KBM-7 (cell line): Measurements from ENCODE around the gene CACNA1S.
A peak's percentile ranks its signal among the peaks of the same experiment; 100 is the strongest.

ENCODE experiments used
- DNase-seq: peaks from one replicate; pipeline ENCODE4 v3.0.0-alpha.2; 2015
- in situ Hi-C: fragments of 300-500 bp; cut with MboI; formaldehyde crosslinking; loops from 2 replicates; pipeline ENCODE4 v1.14.3; 2020; ENCODE audit warnings: low sequenced_read_pairs, low pct_unique_long_range_greater_than_20kb, mixed read lengths

The CACNA1S gene

DNA sequence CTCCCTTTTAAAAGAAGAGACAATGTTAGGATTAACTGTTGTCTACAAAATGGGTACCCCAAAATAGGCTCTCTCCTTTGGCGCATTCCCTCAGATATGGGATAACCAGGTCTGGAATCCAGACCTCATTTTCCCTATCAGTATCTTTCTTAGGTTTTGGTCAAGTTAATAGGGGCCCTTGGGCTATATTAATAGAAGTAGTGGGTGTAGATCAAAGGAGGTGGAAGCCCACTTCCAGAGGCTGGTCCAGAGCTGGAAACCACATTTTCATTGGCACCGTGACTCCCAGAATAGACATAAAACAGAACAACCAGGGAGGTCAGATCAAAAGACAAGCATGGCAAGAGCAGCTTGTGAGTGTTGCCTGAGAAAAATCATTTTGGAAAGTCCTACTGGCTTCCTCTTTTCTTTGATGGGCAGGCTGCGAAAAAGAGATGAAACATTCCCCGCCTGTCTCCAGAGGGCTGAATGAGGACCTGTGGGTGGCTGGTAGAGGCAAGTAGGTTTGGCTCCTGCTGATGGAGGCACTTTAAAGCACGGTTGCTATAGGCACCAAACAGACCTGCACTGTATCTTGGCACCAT lies 62.9 kb downstream of the CACNA1S start:
- in situ Hi-C loops: no loop called here

GRCh38 chr1:201048521-201048920 lies 63.7 kb downstream of the CACNA1S start:
- in situ Hi-C loops: no loop called here
- no peak for DNase-seq

More for the DNA sequence above, 62.9 kb downstream of the CACNA1S start:
- peak; percentile 15 for DNase-seq

DNA sequence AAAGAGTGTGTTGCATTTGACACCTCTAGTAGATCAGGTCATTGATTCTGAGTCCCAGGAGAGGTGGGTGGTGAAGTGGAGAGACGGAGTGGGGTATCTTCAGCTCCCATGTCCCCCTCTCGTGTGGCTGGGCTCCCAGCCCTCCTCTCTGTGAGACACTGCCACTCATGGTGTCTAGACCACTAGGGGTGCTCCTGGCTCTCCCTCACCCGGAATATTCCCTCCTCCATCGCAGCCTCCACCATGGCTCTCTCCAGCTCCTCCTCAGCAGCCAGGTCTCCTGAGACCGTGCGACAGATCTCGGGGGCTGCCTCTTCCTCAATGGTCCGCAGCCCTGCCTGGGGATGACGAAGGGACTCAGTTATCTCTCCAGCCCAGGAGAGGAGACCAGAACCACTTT lies 68.1 kb downstream of the CACNA1S start:
- DNase-seq: no peak
- in situ Hi-C loops: no loop called here

DNA sequence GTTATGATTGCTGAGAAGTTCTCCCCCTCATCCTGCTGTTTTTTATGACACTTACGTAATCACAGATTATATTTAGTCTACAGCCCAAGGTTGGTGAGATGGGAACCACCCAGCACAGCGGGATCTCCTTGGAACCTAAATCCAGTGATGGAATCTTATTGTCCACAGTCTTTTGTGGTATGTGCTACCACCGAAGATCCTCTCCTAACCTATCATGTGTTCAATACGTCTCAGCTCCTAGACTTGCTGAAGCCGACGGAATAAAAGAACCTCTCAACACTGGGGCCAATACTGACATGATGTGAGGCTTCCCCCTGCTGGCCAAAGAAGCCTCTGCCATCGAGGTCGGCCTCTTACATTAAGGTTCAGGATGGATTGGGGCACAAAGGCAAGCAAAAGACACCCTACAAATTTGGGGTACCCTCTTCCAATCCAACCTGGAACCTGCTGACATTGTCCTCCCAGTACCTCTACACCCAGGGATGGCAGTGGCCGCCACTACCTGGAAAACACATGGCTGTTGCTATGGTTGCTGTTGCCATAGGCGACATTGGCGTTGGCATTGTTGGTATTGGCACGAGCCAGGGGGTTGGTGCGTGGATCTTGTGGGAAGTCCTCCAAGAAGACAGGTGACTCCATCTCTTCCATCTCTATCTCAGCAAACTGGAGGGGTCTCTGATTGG lies 69.3 kb downstream of the CACNA1S start:
- DNase-seq: peak; percentile 84
- in situ Hi-C loops: no loop called here

- in situ Hi-C loops: no loop called here
- DNase-seq: no peak
These were observed 71.2 kb downstream of the CACNA1S start for GRCh38 chr1:201041011-201041410.

DNA sequence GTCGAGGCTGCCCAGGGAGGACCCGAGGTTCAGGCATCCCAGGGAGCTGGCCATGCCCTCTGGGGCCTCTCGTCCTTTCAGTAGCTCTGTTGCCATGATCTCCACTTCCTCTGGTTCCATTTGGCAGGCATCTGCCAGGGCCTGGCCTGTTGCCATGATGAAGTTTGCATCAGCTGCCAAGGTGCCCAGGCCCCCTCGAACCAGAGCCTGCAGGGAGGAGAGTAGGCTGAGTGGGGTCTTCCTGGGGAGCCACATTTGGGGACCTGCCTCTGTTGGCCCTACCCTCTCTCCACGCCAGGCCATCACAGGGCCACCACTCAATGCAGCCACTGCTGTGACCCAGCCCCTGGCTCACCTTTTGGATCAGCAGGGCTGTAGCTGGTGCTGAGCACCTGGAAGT lies 72.3 kb downstream of the CACNA1S start:
- DNase-seq: no peak
- in situ Hi-C loops: no loop called here

GRCh38 chr1:201039418-201039817 lies 72.8 kb downstream of the CACNA1S start:
- in situ Hi-C loops: no loop called here
- no peak for DNase-seq

- DNase-seq: no peak
- in situ Hi-C loops: no loop called here
These were observed 73.9 kb downstream of the CACNA1S start for GRCh38 chr1:201038186-201038876.

DNA sequence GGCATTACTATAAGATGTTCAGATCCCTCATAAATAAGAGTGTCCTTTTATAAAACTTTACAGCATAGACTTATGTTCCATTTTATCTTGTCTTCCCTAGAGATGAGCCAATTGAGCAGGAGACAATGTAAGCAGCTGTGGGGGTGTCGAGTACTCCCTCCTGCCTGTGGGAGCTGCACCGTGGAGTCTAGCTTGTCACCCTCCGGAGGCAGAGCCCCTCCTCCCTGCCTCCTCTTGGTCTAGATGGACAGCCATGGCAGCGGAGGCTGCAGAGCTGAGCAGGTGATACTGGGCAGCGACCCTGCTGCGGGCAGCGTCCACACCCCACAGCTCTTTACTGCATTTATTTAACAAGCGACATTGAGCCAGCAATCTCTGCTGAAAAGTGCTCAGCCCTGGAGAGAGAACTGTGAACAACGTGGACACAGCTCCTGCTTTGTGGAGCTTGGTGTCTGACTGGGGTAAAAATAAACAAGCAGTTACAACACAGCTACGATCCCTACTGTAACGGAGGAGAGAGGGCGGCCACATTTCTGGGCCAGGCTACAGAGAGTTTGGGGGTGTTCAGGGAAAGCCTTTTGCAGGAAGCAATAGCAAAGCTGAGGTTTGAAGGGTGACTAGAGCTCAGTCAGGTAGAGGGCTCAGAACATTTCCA lies 75.9 kb downstream of the CACNA1S start:
- in situ Hi-C loops: no loop called here
- no peak for DNase-seq

DNA sequence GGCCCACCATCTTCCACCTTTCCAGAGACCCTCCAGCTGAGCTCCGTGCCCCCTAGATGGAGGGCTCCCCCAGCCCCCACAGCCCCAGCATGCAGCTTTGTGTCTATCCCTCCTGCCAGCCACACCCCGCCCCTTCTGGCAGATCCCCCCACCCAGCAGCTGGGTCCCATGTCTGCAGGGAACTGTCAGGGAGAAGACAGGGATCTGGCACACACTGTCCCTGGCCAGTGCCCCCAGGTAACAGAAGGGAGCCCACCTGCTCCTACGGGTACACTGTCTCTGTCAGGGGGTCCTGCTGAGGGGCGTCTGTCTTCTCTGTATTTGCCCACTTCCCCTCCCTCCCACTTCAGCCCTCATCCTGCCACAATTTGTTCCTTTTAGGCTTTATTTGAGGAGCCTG lies 77.6 kb downstream of the CACNA1S start:
- no peak for DNase-seq
- in situ Hi-C loops: no loop called here

DNA sequence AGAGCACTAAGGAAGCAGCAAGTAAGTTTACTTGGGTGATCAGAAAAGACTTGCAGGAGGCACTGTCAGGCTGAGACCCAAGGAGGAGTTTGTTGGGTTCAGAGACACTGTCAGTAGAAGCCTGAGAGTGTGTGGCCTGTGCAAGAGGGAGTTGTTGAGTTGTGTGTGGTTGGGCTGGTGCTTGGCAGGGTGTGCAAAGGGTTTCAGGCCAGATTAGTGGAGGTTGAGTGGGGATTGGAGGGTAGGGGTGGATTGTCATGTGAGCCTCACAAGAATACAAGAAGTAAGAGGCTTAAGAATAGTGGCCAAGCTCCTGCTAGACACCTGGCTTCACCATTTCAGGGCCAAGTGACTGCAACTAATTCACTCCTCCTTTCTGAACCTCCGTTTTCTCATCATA lies 79.8 kb downstream of the CACNA1S start:
- in situ Hi-C loops: no loop called here
- DNase-seq: no peak

GRCh38 chr1:201028461-201028889 lies 83.8 kb downstream of the CACNA1S start:
- in situ Hi-C loops: no loop called here
- DNase-seq: no peak

DNA sequence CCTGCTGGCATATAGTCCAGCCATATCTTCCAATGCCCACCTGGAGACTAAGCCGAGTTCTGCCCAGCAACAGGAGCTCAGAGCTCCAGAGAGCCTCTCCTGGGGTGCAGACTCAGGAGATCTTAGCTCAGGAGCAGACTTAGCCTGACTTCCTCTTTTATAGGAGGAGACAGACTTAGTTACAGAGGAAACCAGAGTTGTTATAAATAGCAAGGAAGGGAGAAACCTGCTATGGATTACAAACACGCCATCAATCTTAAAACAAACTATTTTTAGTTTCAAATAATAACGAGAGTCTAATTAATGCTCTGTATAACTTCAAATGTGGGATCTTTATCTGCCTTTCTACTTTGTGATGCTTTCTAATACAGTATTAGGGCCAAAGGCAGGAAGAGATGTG lies 85.4 kb downstream of the CACNA1S start:
- peak; percentile 77 for DNase-seq
- in situ Hi-C loops: no loop called here

- DNase-seq: peak; percentile 56
- in situ Hi-C loops: no loop called here
These were observed 86.0 kb downstream of the CACNA1S start for GRCh38 chr1:201026234-201026633.

DNA sequence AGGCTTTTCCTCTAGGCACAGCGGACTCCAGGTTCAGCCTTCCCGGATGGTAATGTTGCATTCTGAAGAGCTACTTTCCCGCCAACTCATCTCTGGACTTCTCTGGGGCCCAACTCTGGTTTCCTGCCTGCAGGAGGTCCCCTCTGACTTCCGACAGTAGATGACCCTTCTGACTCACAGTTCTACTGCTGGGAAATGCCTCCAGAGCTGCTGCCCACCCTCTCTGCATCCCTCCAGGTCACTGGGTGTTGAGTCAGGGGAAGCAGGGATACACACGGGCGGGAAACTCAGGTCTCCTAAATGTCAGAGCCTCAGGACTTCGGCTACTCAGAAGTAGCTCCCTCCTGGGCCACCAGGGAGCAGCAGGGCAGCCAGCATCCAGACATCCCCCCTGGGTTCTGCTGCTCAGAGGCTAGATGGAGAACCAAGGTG lies 86.6 kb downstream of the CACNA1S start:
- no peak for DNase-seq
- in situ Hi-C loops: no loop called here

DNA sequence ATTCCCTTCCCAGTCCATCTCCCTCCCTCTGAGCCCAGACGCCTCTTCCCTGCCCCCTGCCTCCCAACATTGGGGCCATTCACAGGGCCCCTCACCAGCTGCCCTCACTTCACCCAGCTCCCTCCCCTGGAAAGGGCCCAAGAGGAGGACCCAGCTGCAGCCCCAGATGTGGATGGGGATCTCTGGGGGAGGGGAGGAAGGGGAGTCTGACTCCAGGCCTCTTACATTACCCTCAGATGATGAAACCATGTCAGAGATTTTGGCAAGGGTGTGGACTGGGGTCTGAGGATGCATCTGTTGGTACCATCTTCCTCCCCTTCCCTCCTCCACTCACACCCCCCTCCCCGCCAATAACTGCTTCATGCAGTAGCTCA lies 87.6 kb downstream of the CACNA1S start:
- DNase-seq: no peak
- in situ Hi-C loops: no loop called here

GRCh38 chr1:201023920-201024624 lies 88.2 kb downstream of the CACNA1S start:
- in situ Hi-C loops: no loop called here
- DNase-seq: no peak

- DNase-seq: peak; percentile 77
- in situ Hi-C loops: no loop called here
These were observed 88.7 kb downstream of the CACNA1S start, which contains the start of gene KIF21B for GRCh38 chr1:201023517-201023902. Gene KIF21B, minus strand, starts transcription at chr1:201023714. Its CDS starts 331 bp downstream, at chr1:201023383.

DNA sequence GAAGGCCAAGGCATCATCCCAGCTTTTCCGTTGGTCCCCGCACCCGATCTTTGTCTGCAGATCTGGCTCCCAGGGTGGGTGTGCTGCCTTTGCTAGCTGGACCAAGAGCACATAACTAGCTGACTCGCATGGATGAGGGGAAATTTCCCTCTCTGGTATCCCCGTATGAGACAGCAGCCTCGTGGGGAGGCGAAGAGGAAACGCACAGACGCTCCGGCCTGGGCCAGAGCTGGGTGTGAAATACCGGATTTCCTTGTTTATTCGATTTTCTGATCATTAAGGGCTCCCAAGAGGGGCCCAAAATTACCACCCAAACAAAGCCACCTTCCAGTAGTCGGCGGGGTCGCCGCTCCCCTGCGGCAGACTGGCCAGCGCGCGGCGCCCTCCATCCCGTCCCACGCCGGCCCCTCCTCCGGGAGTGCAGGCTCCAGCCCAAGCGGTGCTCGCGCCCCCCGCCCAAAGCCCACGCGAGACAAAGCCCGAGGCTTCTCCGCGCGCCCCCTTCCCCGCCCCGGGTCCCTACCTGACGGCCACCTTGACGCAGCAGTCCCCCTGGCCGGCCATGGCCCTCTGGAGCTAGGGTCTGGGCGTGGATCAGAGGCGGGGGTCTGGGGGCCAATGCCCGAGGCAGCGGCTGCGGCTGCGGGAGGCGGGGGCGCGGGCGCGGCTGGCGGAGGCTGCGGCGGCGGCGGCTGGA lies 89.3 kb downstream of the CACNA1S start:
- DNase-seq: no peak
- in situ Hi-C loops: no loop called here
